ENCODE results near the gene SUCLA2. TPM values are rescaled to one million over a fixed set of nuclear protein-coding genes. Genes with fewer than 3 reads are reported as not detected.

Gene SUCLA2
- total RNA-seq, 1 donor from 2014 or later = 41.7 TPM

GRCh38 chr13:47893527-47893926 is 107.5 kb downstream of the SUCLA2 start:
- Histone ChIP-seq H3K4me2 (ENCODE audit: low read length) (no peak overlapping the region), H3K36me3 (ENCODE audit: insufficient read depth, low read length) (no peaks in the 10 kb centered on the region), H3K9me3 (ENCODE audit: insufficient read depth, low read depth, low read length) (no peaks in the 10 kb centered on the region), H3K4me3 (ENCODE audit: insufficient read depth, low read depth, low read length) (no peak overlapping the region), H3K9ac (ENCODE audit: low read length) (no peak overlapping the region), H3K79me2 (ENCODE audit: insufficient read depth, low read length) (no peaks in the 10 kb centered on the region), H3K4me1 (ENCODE audit: insufficient read depth, low read length) (peaks cover 9% of the 10 kb centered on the region), H2AFZ (ENCODE audit: low read depth, low read length) (no peak overlapping the region), H4K20me1 (ENCODE audit: insufficient read depth, low read length) (no peaks in the 10 kb centered on the region), H3K27ac (ENCODE audit: low read depth, low read length) (no peak overlapping the region), H3K27me3 (ENCODE audit: insufficient read depth, low read length) (no peaks in the 10 kb centered on the region)
- peaks cover 20% of the 10 kb centered on the region for H3K4me1 Mint-ChIP-seq (ENCODE audit: low read depth, unreplicated experiment)
- DNase-seq (ENCODE audit: low read depth) = no peak
- FAIRE-seq = peak; percentile 20
- H3K36me3 Mint-ChIP-seq (ENCODE audit: low read depth, unreplicated experiment) = peaks cover 4% of the 10 kb centered on the region
- H3K4me3 Mint-ChIP-seq (ENCODE audit: unreplicated experiment) = no peak overlapping the region
- TF ChIP-seq EZH2 (IDR thresholded peaks at IDR 0.05; ENCODE audit: insufficient read depth, low read length) = no peak
- TF ChIP-seq CTCF (IDR thresholded peaks at IDR 0.05; ENCODE audit: insufficient read depth, low read depth, low read length) = no peak
- no peaks in the 10 kb centered on the region for H3K27me3 Mint-ChIP-seq (ENCODE audit: low read depth, unreplicated experiment)
- H3K27ac Mint-ChIP-seq (ENCODE audit: unreplicated experiment) = no peak overlapping the region
- no peaks in the 10 kb centered on the region for H3K9me3 Mint-ChIP-seq (ENCODE audit: unreplicated experiment)

Other genes starting within 250 kb of the SUCLA2 start
- gene NUDT15, start 36.5 kb upstream of the SUCLA2 start, total RNA-seq = 11.8 and 15.2 TPM in 2 replicates
- gene MED4, start 93.8 kb upstream of the SUCLA2 start, total RNA-seq = 37.5 and 38.7 TPM in 2 replicates
- 358 and 418 TPM in 2 replicates for gene ITM2B, start 231.9 kb upstream of the SUCLA2 start, total RNA-seq

Data from astrocyte (in vitro differentiated cells and primary cell).